GM19455 (cell line): ENCODE results near the gene SRSF6.
"Not testable (repeated sequence)": the region's sequence is repeated elsewhere in the genome, so short reads cannot be mapped to it uniquely, and the experiment has no call there.

ENCODE experiments used
- ATAC-seq: cut with Tn5 transposase; IDR thresholded peaks from one replicate; pipeline ENCODE4 v1.9.1; 2021; ENCODE audit not compliant: unreplicated experiment

SRSF6 gene

GRCh38 chr20:43473381-43473704, 15.6 kb downstream of the SRSF6 start:
- ATAC-seq: no peak

DNA sequence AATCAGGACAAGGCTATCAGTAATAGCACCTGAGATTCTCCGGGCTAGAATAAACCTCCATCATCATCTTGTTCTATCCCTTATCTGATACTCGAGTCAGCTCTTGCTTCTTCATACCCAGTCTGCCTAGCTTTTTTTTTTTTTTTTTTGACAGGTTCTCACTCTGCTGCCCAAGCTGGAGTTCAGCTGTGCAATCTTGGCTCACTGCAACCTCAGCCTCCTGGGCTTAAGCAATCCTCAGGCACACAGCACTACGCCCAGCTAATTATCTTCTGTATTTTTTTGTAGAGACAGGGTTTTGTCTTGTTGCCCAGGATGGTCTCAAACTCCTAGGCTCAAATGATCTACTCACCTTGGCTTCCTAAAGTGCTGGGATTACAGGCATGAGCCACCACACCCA, 19.5 kb downstream of the SRSF6 start:
- no peak for ATAC-seq

GRCh38 chr20:43477619-43478018, 19.9 kb downstream of the SRSF6 start:
- ATAC-seq: no peak

DNA sequence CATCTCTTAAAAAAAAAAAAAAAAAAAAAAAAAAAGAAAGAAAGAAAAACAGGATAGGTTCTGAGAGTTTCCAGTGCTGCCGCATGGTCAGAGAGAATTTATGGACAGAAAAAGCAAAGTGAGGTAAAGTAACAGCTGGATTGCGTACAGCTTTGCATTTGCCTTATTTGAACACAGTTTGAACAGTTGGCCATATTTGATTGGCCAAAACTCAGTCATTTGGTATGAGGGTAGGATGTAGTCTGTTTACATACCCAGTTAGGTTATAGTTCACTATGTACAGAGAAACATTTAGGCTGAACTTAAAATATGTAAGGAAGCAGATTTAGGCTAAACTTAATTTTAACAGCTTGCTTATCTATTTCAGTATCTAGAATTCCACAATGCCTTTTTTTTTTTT, 32.3 kb downstream of the SRSF6 start:
- no peak for ATAC-seq

DNA sequence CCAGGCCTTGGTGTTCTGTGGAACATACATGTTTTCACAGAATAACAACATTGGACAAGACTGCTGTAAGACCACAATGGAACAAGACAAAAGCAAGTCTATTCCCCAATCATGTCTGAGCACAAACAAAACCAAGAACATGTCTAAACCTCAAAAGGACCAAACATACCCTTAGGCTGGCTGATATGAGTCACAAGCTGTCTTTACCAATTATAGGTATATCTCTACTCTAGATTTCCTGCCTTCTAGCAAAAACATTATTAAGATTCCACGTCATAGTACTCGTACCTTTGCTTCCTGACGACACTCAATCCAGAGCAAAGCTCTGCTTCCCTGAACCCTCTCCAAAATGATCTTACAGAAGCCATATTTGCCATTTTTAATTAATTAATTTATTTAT, 34.4 kb downstream of the SRSF6 start:
- ATAC-seq: peak; percentile 92

DNA sequence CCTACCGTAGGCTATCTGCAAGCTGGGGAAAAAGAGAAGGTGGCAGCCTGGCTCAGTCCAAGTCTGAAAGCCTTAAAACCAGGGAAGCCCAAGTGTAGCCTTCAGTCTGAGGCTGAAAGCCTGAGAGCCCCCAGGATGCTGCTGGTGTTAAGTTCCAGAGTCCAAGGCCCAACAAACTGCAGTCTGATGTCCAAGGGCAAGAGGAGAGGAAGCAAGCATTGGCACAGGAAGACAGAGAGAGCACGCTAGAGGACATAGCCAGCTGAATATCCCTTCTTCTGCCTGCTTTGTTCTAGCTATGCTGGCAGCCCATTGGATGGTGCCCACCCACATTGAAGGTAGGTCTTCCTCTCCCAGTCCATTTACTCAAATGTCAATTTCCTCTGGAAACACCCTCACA, 37.7 kb downstream of the SRSF6 start:
- ATAC-seq: no peak

DNA sequence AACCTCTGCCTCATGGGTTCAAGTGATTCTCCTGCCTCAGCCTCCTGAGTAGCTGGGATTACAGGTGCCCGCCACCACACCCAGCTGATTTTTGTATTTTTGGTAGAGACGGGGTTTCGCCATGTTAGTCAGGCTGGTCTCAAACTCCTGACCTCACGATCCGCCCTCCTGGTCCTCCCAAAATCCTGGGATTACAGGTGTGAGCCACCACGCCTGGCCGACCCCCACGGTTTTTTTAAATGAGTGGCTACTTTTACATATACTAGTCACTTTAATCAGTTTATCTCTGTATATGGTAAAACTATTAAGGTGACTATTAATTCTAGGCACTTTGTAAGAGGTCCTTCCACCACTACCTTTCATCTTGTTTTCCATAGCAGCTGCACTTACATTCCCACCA, 44.3 kb downstream of the SRSF6 start:
- ATAC-seq: not testable (repeated sequence)

GRCh38 chr20:43506238-43506637, 48.5 kb downstream of the SRSF6 start:
- ATAC-seq: no peak

- no peak for ATAC-seq
Observed at GRCh38 chr20:43507150-43508080, 49.7 kb downstream of the SRSF6 start, which contains the start of gene L3MBTL1. Gene L3MBTL1 (plus strand): TSS chr20:43507697. CDS start chr20:43513504, 5,807 bp downstream.

- no peak for ATAC-seq
Observed at GRCh38 chr20:43508106-43508505, 50.4 kb downstream of the SRSF6 start.

- ATAC-seq: no peak
Observed at GRCh38 chr20:43508604-43509040, 50.9 kb downstream of the SRSF6 start.

DNA sequence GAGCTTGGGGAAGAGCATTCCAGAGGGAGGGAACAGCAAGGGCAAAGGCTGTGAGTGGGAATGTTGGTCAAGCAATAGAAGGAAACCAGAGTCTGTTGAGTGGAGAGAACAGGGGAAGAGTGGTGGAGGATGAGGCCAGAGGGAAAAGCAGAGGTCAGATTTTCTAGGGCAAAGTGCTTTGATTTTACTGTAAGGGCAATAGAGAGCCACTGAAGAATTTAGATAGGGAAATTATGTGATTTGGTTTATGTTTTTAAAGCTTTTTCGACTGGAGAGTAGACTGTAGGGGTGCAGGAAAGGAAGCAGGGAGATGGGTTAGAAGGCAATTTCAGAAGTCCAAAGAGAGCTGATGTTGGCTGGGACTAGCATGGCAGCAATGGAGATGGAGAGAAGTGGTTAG, 54.2 kb downstream of the SRSF6 start:
- no peak for ATAC-seq

- peak; percentile 4 for ATAC-seq
Observed at GRCh38 chr20:43513372-43513930, 55.8 kb downstream of the SRSF6 start.
